GM18508 (cell line): ENCODE results near the gene GALNT5.
"Not testable (repeated sequence)": the region's sequence is repeated elsewhere in the genome, so short reads cannot be mapped to it uniquely, and the experiment has no call there.

Experiments used
- ATAC-seq: cut with Tn5 transposase; IDR thresholded peaks from one replicate; pipeline ENCODE4 v1.9.1; 2021; ENCODE audit warnings: moderate number of reproducible peaks; ENCODE audit not compliant: insufficient read depth, unreplicated experiment

Gene GALNT5

GRCh38 chr2:157320409-157320808, 62.9 kb downstream of the GALNT5 start:
- ATAC-seq, result no peak

DNA sequence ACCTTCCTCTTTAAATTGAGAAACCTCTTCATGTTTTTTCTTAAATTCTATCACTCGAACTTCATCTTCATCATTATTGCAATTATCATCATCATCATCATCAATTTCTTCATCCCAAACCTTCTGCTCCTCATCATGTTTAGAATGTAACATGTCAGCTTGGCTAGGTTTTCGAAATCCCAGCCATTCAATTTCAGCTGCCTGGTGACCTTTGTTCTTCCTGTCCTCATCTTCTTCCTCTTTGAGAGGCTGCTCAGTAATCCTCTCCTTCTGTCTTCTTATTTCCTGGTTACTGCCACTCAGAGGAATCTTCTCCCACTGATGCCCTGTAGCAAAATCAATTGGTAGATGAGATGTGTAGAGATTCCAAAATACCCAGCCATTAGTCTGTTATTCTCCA, 64.0 kb downstream of the GALNT5 start:
- ATAC-seq, result no peak

DNA sequence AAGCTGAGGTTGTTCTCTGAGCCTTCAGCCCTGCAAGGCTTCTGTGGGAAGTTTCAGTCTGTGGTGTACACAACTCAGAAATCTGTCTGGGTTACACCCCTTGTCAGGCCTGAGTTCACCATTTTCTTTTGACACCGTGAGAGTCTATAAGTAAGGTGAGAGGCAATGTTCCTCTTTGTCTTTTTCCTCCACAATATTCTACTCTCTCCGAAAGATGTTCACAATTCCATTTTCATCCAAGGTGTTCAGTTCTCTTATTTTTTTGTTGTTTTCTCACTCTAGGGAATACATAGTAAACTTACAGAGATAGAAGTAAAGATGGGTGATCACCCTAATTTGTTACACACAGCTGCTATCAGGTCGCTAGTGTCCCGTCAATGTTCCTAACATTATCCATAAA, 64.9 kb downstream of the GALNT5 start:
- ATAC-seq, result no peak

- ATAC-seq, result no peak
Measured at GRCh38 chr2:157324331-157324843, 66.9 kb downstream of the GALNT5 start.

GRCh38 chr2:157325786-157326185, 68.3 kb downstream of the GALNT5 start, which contains the start of gene ERMN:
ERMN (minus strand) TSS chr2:157325824; CDS start chr2:157325642, 182 bp downstream.
- ATAC-seq, result no peak

- ATAC-seq, result no peak
Measured at GRCh38 chr2:157326698-157327097, 69.2 kb downstream of the GALNT5 start.

DNA sequence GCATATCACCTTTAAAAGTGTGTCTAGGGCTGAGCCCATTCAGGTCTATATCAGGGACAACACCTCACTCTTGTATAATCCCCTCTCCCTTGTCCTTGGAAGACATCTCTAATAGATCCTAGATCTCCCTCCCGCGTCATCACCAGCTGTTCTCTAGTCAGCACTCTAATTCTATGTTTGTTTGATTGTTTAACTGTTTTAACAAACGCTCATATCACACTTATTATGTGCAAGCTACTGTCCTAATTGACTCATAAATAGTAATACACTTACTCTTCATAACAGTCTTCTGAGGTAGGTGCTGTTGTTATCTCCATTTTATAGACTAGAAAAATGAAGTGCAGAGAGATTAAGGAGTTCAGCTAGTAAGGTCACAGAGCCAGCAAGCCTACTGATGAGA, 69.7 kb downstream of the GALNT5 start:
- ATAC-seq, result peak; percentile 29

GRCh38 chr2:157327621-157328500, 70.4 kb downstream of the GALNT5 start:
- ATAC-seq, result peak; percentile 97

- ATAC-seq, result no peak
Measured at GRCh38 chr2:157329524-157329923, 72.0 kb downstream of the GALNT5 start.

GRCh38 chr2:157333304-157334047, 76.0 kb downstream of the GALNT5 start:
- ATAC-seq, result no peak

GRCh38 chr2:157334335-157334734, 76.8 kb downstream of the GALNT5 start:
- no peak for ATAC-seq

DNA sequence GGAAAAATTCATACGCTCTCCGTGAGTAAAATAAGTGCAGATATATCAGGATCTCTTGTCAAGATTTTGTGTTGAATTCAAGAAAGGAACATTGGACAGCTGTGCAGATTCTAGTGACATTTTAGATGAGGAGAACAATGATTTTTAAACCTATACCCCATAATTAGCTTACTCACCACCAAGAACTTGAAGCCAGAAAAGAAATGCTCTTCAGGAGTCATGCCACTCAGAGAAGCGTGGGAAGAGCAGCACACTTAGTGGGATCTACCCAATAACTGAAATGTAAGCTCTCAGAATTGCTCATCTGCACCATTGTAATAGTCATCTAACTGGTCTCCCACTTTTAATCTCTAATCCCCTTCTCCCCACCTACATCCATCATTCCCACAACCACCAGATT, 77.3 kb downstream of the GALNT5 start:
- ATAC-seq, result no peak

DNA sequence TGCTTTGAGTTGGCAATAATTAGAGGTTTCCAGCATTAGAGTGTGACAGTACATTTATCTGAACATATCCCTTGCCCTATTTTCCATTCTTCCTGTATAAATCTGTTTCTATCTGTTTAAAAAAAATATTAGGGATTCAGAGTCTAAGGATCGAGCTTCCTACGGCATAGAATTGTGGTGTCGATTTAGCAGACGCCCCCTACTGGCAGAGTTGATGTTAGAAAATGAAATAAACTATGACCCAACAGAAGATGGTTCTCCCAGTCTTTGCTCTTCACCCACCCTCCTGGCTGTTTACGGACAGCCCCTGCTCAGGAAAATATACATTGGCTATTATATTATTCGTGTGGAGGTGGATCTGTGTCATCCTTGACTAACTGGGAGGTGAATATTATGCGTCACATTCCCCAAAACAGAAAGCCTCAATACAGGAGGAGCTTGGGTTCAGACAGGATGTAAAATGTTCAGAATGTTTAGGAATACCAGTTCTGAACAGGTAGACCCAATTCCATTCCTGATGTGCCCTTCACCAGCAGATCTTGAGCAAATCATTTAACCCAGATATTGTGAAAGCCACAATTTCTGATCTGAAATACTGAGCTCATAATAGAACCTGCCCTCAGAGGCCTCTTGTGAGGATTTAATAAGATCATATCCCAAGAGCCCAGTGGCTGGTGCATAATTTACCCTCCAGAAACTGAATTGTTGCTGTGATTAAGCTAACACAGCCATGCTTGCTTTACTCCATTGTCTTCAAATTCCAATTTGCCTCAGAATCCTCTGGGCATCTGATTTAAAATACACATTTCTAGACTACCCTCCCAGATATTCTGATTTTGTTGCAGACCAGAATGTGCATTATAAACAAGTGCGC, 78.9 kb downstream of the GALNT5 start:
- ATAC-seq, result no peak

- no peak for ATAC-seq
Measured at GRCh38 chr2:157337978-157338377, 80.5 kb downstream of the GALNT5 start.

GRCh38 chr2:157339965-157340655, 82.6 kb downstream of the GALNT5 start:
- no peak for ATAC-seq

- not testable (repeated sequence) for ATAC-seq
Measured at GRCh38 chr2:157341381-157341780, 83.9 kb downstream of the GALNT5 start.

DNA sequence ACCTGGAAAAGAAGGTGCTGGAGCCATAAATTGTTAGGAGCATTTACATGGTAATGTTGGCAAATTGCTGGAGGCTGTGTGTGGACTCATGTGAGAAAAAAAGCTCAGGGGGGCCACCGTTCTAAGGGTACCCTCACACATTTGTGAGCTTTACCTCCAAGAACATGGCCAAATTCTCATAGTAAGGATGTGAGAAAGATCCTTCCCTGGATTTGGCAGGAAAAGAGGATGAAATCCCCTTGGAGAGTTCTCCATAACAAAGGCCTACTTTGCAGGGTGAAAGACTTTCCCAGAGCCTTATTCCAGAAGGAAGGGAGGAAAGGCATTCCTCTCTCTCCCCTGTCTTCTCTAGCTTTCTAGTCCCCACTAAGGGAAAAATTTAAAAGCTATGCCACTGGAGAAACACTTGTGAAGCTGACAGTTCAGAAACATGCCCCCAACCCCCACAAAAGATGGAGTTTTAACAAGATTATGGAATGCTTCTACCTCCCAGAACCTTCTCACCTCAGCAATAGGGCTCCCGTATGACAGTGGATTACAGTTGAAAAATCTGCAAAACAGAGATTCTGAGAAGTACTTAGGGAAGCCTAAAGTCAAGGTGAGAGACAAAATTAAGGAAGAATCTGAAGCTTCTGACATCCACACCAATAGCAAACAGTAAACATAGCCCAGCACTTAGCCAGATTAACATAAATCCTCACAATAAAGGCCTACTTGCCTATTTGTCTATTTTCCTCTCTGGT, 88.3 kb downstream of the GALNT5 start:
- no peak for ATAC-seq

DNA sequence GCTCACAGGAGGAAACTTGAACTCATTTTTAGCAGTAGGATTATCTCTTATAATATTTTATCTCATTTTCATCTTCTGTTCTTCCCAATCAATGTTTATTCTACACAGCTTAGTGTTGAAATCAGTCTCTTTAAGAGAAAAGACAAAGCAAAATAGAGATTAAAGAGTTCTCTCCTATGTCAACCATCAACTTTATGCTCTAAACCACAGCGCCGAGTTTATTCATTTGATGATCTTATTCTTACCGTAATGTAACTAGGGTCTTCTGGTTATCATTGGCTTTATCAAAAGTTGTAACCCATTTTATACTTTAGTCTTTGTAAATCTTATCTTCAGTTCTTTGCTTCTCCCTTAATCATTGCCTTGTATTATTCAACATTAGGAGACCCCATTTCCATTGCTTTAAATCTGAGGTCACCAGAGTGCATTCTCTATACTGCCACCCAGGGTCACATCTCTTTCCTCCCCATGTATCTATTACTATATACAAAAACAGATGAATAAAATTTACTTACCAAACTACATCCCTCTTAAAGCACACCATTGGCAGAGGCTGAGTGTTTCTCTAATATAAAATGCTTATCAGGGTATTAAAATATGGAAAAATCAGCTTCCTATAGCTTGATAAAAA, 90.9 kb downstream of the GALNT5 start:
- no peak for ATAC-seq
